DOHH2 (cell line): ENCODE measurements around the gene DACH1.

Experiments used
- EZH2phosphoT487 ChIP-seq: fragments of 200-600 bp; sonication (generic); IDR thresholded peaks from 2 replicates; pipeline ENCODE4 v1.6.1; 2017; ENCODE audit warnings: borderline replicate concordance, mild to moderate bottlenecking, antibody characterized with exemption, low read length, moderate library complexity, mixed read lengths
- TF ChIP-seq, protein P1 (sequence below): fragments of 200-600 bp; sonication (generic); IDR thresholded peaks from one replicate; pipeline ENCODE4 v1.5.1; 2014; ENCODE audit warnings: antibody characterized with exemption, mild to moderate bottlenecking, low read depth, low read length; ENCODE audit not compliant: poor library complexity, severe bottlenecking

DNA sequence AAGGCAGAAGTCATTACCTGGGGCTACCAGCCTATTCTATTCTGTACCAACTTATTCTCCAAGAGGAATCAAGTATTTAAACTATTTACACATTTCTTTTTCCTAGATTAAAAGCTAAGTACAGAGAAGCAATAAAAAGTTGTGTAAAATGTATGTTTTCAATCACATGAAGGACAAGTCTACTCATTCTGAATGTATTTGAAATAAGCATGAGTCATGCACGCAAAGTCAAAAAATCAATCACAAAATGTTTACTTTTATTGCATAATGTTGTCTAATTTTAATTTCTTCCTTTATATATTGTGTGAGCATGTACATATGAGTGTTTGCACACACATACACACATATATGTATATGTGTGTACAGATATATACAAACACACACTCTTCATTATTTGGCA, 136.7 kb downstream of the DACH1 start:
- TF ChIP-seq, protein P1, sequence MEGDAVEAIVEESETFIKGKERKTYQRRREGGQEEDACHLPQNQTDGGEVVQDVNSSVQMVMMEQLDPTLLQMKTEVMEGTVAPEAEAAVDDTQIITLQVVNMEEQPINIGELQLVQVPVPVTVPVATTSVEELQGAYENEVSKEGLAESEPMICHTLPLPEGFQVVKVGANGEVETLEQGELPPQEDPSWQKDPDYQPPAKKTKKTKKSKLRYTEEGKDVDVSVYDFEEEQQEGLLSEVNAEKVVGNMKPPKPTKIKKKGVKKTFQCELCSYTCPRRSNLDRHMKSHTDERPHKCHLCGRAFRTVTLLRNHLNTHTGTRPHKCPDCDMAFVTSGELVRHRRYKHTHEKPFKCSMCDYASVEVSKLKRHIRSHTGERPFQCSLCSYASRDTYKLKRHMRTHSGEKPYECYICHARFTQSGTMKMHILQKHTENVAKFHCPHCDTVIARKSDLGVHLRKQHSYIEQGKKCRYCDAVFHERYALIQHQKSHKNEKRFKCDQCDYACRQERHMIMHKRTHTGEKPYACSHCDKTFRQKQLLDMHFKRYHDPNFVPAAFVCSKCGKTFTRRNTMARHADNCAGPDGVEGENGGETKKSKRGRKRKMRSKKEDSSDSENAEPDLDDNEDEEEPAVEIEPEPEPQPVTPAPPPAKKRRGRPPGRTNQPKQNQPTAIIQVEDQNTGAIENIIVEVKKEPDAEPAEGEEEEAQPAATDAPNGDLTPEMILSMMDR: no peak
- TF ChIP-seq EZH2phosphoT487: no peak
